ENCODE measurements around the gene RPRML. TPM values are rescaled to one million over a fixed set of nuclear protein-coding genes. Genes with fewer than 3 reads are reported as not detected.

Gene RPRML
- total and polyA plus RNA-seq, 2 donors from 2014 or later: not detected

GRCh38 chr17:46977348-46977747, 1.7 kb downstream of the RPRML start:
- intact Hi-C loops (cut with DNase I): no loop called here
- H3K9ac ChIP-seq (ENCODE audit: low read length in 3 of 3): no peak overlapping the region
- H3K4me3 ChIP-seq (ENCODE audit: low read length in 3 of 3): no peak overlapping the region
- no peak overlapping the region for H3K27ac ChIP-seq (ENCODE audit: low read depth in 2 of 2, low read length in 2 of 2)
- no peak for TF ChIP-seq CTCF (IDR thresholded peaks at IDR 0.05; ENCODE audit: borderline replicate concordance, extremely low read depth, insufficient read depth)
- H3K27me3 ChIP-seq (ENCODE audit: control insufficient read depth, insufficient read depth, low read length): peaks cover 21% of the 10 kb centered on the region
- H3K36me3 ChIP-seq (ENCODE audit: control insufficient read depth in 2 of 3, insufficient read depth in 3 of 3, low read length in 3 of 3): no peaks in the 10 kb centered on the region
- FAIRE-seq (no peak), DNase-seq (peak; percentile 39 to 82 (median 80))
- H3K9me3 ChIP-seq (ENCODE audit: control insufficient read depth in 2 of 3, insufficient read depth in 1 of 3, low read length in 3 of 3): no peaks in the 10 kb centered on the region
- peaks cover 0 to 8% (median 0%) of the 10 kb centered on the region in 3 donors for H3K4me1 ChIP-seq (ENCODE audit: control insufficient read depth in 2 of 3, insufficient read depth in 2 of 3, low read depth in 1 of 3, low read length in 3 of 3)

GRCh38 chr17:46976626-46977270, 2.3 kb downstream of the RPRML start:
- peak in 1 of 5 donors; percentile 18 for DNase-seq
- H3K27me3 ChIP-seq (ENCODE audit: control insufficient read depth, insufficient read depth, low read length): peaks cover 21% of the 10 kb centered on the region
- no peaks in the 10 kb centered on the region for H3K36me3 ChIP-seq (ENCODE audit: control insufficient read depth in 2 of 3, insufficient read depth in 3 of 3, low read length in 3 of 3)
- TF ChIP-seq CTCF (IDR thresholded peaks at IDR 0.05; ENCODE audit: borderline replicate concordance, extremely low read depth, insufficient read depth): no peak
- H3K4me1 ChIP-seq (ENCODE audit: control insufficient read depth in 2 of 3, insufficient read depth in 2 of 3, low read depth in 1 of 3, low read length in 3 of 3): peaks cover 0 to 8% (median 0%) of the 10 kb centered on the region in 3 donors
- H3K27ac ChIP-seq (ENCODE audit: low read depth in 2 of 2, low read length in 2 of 2): no peak overlapping the region
- no peaks in the 10 kb centered on the region for H3K9me3 ChIP-seq (ENCODE audit: control insufficient read depth in 2 of 3, insufficient read depth in 1 of 3, low read length in 3 of 3)
- intact Hi-C loops (cut with DNase I): no loop called here
- FAIRE-seq: no peak
- H3K9ac ChIP-seq (ENCODE audit: low read length in 3 of 3): no peak overlapping the region
- H3K4me3 ChIP-seq (ENCODE audit: low read length in 3 of 3): no peak overlapping the region

- TF ChIP-seq CTCF (IDR thresholded peaks at IDR 0.05; ENCODE audit: borderline replicate concordance, extremely low read depth, insufficient read depth): no peak
- peaks cover 21% of the 10 kb centered on the region for H3K27me3 ChIP-seq (ENCODE audit: control insufficient read depth, insufficient read depth, low read length)
- FAIRE-seq (no peak), DNase-seq (peak in 1 of 5 donors; percentile 26)
- intact Hi-C loops (cut with DNase I): no loop called here
- H3K4me1 ChIP-seq (ENCODE audit: control insufficient read depth in 2 of 3, insufficient read depth in 2 of 3, low read depth in 1 of 3, low read length in 3 of 3): peaks cover 0 to 8% (median 0%) of the 10 kb centered on the region in 3 donors
- no peaks in the 10 kb centered on the region for H3K9me3 ChIP-seq (ENCODE audit: control insufficient read depth in 2 of 3, insufficient read depth in 1 of 3, low read length in 3 of 3)
- no peaks in the 10 kb centered on the region for H3K36me3 ChIP-seq (ENCODE audit: control insufficient read depth in 2 of 3, insufficient read depth in 3 of 3, low read length in 3 of 3)
- H3K27ac ChIP-seq (ENCODE audit: low read depth in 2 of 2, low read length in 2 of 2): no peak overlapping the region
- H3K9ac ChIP-seq (ENCODE audit: low read length in 3 of 3): no peak overlapping the region
- no peak overlapping the region for H3K4me3 ChIP-seq (ENCODE audit: low read length in 3 of 3)
These were observed 3.8 kb downstream of the RPRML start for GRCh38 chr17:46975287-46975686.

Data from kidney (tissue), 14 donors.